B cell (primary cell): ENCODE results near the gene GON4L.

Source experiments
- CTCF ChIP-seq: fragments of 200-600 bp; IDR thresholded peaks from one replicate; pipeline ENCODE4 v1.8.0; 2022; ENCODE audit warnings: antibody characterized with exemption, mild to moderate bottlenecking
- EZH2 ChIP-seq: IDR thresholded peaks from 2 replicates; pipeline ENCODE4 v1.6.1; 2012; ENCODE audit warnings: borderline replicate concordance, low read depth, mild to moderate bottlenecking, moderate library complexity, low read length; ENCODE audit not compliant: insufficient read depth, poor library complexity, severe bottlenecking

- no peak for TF ChIP-seq CTCF
- TF ChIP-seq EZH2 = no peak
These were observed 20.9 kb upstream of the GON4L start for GRCh38 chr1:155877945-155878344.
